Ovary (tissue), 9 donors: Measurements from ENCODE around the gene PGAM5. TPM values are rescaled to one million over a fixed set of nuclear protein-coding genes. Genes with fewer than 3 reads are reported as not detected.

ENCODE experiments used
- DNase-seq, 5 donors: peaks; one replicate each; pipeline ENCODE4 v3.0.0-alpha.2; 2019 to 2020
- H3K27ac ChIP-seq, 2 donors: fragments of 200-600 bp; one replicate each; pipeline versions ENCODE4 v1.5.1 to v1.8.0; 2019 to 2022
- H3K27me3 ChIP-seq: fragments of 200-600 bp; one replicate; pipeline ENCODE4 v1.8.0; 2022
- H3K36me3 ChIP-seq: fragments of 200-600 bp; sonication (generic); one replicate; pipeline ENCODE4 v1.5.1; 2019
- H3K4me1 ChIP-seq: one replicate; pipeline ENCODE4 v1.8.1; 2013; ENCODE audit warnings: mild to moderate bottlenecking, moderate library complexity; ENCODE audit not compliant: insufficient read depth
- H3K4me3 ChIP-seq: fragments of 200-600 bp; sonication (generic); one replicate; pipeline ENCODE4 v1.5.1; 2017
- H3K9me3 ChIP-seq, 2 donors: fragments of 200-600 bp in 1 of 2; sonication (generic) in 1 of 2; one replicate each; pipeline versions ENCODE4 v1.5.1 to v1.8.1; 2013 to 2019; ENCODE audit warnings: mild to moderate bottlenecking in 1 of 2, moderate library complexity in 1 of 2
- EP300 ChIP-seq: sonication (generic); formaldehyde crosslinking; IDR thresholded peaks from one replicate; pipeline ENCODE4 v1.6.1; 2017; ENCODE audit warnings: antibody characterized with exemption
- POLR2A ChIP-seq: fragments of 450-650 bp; IDR thresholded peaks from one replicate; pipeline ENCODE4 v1.6.1; 2017; ENCODE audit warnings: antibody characterized with exemption, mild to moderate bottlenecking, moderate library complexity
- WGBS, 3 donors: extraction: QIAGEN DNeasy Blood & Tissue Kit in 1 of 3; methylation state at CpG; one replicate each; pipeline versions ENCODE4 v1.1.5 to v1.1.7; 2013 to 2017; 5-methylcytosine and 5-hydroxymethylcytosine counted together
- intact Hi-C, 4 donors: fragments of 100-400 bp; cut with DNase I; formaldehyde crosslinking; loops; one replicate each; pipeline versions ENCODE4 v1.11.0 to v1.15.1; 2022 to 2023
- polyA plus RNA-seq, 2 donors: library from polyadenylated mRNA; stranded (reverse); fragments of 200-250 nt in 1 of 2; fragments of 350-450 nt in 1 of 2; fragmentation: Illumina TruSeq in 1 of 2; extraction: RNeasy Lipid Tissue Mini Kit (QIAGEN cat#74804) in 1 of 2; gene quantifications; one replicate each; pipeline ENCODE4 v1.2.3, GENCODE V29; 2013 to 2014
- total RNA-seq, 7 donors: library from RNA; depleted of rRNA in 2 of 7; stranded (reverse); fragments of >200 nt in 2 of 7; fragmentation: NEBNext Ultra II Directional in 3 of 7; extraction: Animal tissue kit (Norgen Biotek cat#: 25700) in 3 of 7; gene quantifications; one replicate each; pipeline versions ENCODE4 v1.1.0 to v1.2.4, GENCODE V29; 2016 to 2023
- TF ChIP-seq, protein P1 (sequence below), 3 donors: fragments of 450-650 bp in 2 of 3; fragments of 200-600 bp in 1 of 3; IDR thresholded peaks; one replicate each; pipeline versions ENCODE4 v1.5.1 to v1.8.0; 2016 to 2022; ENCODE audit warnings: antibody characterized with exemption in 3 of 3, mild to moderate bottlenecking in 1 of 3
- donor health status: DM: no; HTN: no; CAD: no; lungs with moderate emphysema.
- donor health status: DM: no; HTN: no; CAD: no.
- donor health status: Bipolar disorder and iron deficiency.
- donor health status: DM: yes; HTN: yes; CAD: no.
- donor health status: DM: no; HTN: no; CAD: no.
- donor health status: DM: yes; HTN: yes; CAD: no.

Gene PGAM5
- total and polyA plus RNA-seq, 9 donors = 8.0 to 33.9 (median 18.9) TPM

DNA sequence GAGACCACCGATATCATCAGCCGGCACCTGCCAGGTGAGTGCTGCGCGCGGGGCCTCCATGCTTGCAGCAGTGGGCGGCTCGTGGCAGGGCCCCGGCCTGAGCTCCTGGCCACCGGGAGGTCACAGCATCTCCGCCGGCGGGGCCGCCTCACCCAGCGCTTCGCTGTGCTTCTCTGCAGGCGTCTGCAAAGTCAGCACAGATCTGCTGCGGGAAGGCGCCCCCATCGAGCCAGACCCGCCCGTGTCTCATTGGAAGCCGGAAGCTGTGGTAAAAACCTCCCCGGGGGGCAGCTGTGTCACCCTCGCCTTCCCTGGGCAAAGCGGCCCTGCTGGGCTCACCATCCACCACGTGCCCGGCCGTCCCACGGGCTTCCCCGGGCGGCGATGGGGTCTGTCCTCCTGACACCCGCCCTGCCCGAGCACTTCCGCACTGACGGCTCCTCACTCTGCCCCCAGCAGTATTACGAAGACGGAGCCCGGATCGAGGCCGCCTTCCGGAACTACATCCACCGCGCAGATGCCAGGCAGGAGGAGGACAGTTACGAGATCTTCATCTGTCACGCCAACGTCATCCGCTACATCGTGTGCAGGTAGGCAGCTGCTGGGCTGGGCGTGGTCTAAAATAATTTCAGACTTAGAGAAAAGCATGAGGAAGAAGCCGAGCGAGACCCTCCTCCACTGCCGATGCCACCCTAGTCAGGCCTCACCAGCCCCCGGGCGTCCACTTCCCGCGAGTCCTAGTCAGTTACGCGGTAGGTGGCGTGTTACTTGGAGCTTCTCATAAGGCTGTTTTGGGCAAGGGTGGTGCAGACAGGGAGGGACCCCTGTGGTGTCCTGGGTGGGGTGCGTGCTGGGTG lies 7.1 kb downstream of the PGAM5 start:
- 90 to 94% (median 91%) methylated on average over 58 to 61 of the region's 61 CpGs for WGBS, 3 donors
- Histone ChIP-seq H3K9me3 (no peaks in the 10 kb centered on the region), H3K4me3 (no peak overlapping the region), H3K36me3 (no peaks in the 10 kb centered on the region), H3K27ac (no peak overlapping the region), H3K27me3 (no peaks in the 10 kb centered on the region), H3K4me1 (no peaks in the 10 kb centered on the region)
- DNase-seq = no peak
- TF ChIP-seq POLR2A (no peak), EP300 (no peak)
- TF ChIP-seq, protein P1, sequence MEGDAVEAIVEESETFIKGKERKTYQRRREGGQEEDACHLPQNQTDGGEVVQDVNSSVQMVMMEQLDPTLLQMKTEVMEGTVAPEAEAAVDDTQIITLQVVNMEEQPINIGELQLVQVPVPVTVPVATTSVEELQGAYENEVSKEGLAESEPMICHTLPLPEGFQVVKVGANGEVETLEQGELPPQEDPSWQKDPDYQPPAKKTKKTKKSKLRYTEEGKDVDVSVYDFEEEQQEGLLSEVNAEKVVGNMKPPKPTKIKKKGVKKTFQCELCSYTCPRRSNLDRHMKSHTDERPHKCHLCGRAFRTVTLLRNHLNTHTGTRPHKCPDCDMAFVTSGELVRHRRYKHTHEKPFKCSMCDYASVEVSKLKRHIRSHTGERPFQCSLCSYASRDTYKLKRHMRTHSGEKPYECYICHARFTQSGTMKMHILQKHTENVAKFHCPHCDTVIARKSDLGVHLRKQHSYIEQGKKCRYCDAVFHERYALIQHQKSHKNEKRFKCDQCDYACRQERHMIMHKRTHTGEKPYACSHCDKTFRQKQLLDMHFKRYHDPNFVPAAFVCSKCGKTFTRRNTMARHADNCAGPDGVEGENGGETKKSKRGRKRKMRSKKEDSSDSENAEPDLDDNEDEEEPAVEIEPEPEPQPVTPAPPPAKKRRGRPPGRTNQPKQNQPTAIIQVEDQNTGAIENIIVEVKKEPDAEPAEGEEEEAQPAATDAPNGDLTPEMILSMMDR (IDR thresholded peaks at IDR 0.05) = no peak
- intact Hi-C loops = no loop called here

DNA sequence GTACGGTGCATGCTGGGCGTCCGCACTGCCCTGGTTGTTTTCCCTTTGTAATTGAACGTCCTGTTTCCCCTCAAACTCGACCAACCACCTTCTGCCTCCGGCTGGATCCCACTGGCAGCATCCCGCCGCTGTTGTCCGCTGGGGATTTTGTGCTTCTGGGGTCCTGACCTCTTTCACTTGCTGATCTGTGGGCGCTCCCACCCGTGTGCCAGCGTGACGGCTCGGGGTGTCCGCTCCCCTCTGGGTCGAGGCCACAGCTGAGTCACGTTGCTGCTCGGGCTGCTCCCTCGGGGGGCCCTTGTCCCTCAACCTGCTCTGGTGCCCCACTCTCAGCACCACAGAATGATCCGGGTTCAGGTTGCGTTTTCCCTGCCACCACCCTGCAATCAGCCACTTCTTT lies 8.0 kb downstream of the PGAM5 start:
- Histone ChIP-seq H3K27ac (no peak overlapping the region), H3K4me3 (no peak overlapping the region), H3K9me3 (no peaks in the 10 kb centered on the region), H3K36me3 (no peaks in the 10 kb centered on the region), H3K27me3 (no peaks in the 10 kb centered on the region), H3K4me1 (no peaks in the 10 kb centered on the region)
- intact Hi-C loops = no loop called here
- TF ChIP-seq, protein P1 (IDR thresholded peaks at IDR 0.05) = no peak
- TF ChIP-seq EP300 (no peak), POLR2A (no peak)
- no peak for DNase-seq
- 74 to 86% (median 78%) methylated on average over 20 to 21 of the region's 21 CpGs for WGBS, 3 donors

DNA sequence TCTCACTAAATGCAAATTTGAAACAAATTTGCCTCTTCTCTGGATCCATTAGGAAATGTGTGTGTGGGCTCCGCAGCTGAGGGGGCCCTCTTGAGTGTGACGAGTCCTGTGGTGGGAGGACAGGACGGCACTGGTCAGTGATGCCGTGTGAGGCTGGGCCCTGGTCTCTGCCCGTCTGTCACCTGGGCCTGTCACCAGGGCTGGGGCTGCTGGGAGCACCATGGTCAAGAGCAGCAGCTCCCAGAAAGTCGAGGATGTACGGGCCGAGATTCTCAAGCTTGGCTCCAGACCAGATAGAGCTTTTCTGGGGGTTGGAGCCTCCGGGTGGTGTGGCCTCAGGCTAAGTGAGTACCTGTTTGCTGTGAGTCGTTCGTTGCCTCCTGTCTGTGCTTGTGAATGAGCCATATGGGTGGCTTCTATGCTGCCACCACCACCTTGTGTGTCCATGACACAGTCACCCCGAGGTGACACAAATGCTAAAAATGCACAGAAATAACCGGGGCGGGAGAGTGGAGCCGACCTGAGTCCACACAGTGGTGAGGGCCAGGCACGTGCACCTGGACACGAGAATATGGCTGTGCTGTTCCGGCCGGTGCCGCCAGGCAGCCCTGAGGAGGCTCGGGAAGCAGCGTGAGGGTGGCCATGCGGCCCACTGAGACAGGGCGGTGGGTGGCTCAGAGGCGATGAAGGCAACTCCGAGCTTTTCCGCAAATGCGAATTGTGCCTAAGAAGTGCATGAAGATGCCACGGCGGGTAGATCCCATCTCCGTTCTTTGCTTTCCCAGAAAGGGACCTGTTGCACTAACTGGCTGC lies 8.7 kb downstream of the PGAM5 start:
- WGBS, 3 donors = 88 to 90% (median 88%) methylated on average over 31 of the region's 31 CpGs

DNA sequence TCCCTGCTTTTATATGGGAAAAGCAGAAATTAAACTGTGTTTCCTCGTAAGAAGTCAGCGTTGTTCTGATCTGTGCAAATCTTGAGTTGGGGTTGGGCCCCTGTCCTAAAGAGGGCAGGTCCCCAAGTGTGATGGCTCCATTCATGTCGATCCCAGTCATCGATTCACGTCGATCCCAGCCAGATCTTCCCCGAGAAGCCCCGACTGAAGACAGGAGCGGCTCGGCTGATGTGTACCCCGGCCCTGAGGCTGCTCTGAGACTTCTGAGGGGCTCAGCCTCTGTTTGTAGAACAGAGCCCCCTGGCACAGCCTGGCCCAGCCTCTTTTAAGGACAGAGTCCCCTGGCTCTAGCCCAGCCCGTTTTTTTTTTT lies 9.3 kb downstream of the PGAM5 start:
- no peak overlapping the region for H3K27ac ChIP-seq
- 85 to 92% (median 86%) methylated on average over 12 of the region's 12 CpGs for WGBS, 3 donors
- no peaks in the 10 kb centered on the region for H3K36me3 ChIP-seq
- H3K4me3 ChIP-seq = no peak overlapping the region
- H3K9me3 ChIP-seq = no peaks in the 10 kb centered on the region
- TF ChIP-seq, protein P1 (IDR thresholded peaks at IDR 0.05) = no peak
- no peak for TF ChIP-seq EP300
- TF ChIP-seq POLR2A = no peak
- no peaks in the 10 kb centered on the region for H3K27me3 ChIP-seq
- no peak for DNase-seq
- intact Hi-C loops = no loop called here
- no peaks in the 10 kb centered on the region for H3K4me1 ChIP-seq

More for the DNA sequence above, 8.7 kb downstream of the PGAM5 start:
- no peak overlapping the region for H3K4me3 ChIP-seq
- no peak for TF ChIP-seq POLR2A
- no peak for TF ChIP-seq EP300
- TF ChIP-seq, protein P1 (IDR thresholded peaks at IDR 0.05) = no peak
- intact Hi-C loops = no loop called here
- no peak for DNase-seq
- H3K4me1 ChIP-seq = no peaks in the 10 kb centered on the region
- H3K9me3 ChIP-seq = no peaks in the 10 kb centered on the region
- no peaks in the 10 kb centered on the region for H3K36me3 ChIP-seq
- no peaks in the 10 kb centered on the region for H3K27me3 ChIP-seq
- H3K27ac ChIP-seq = no peak overlapping the region
